ENCODE data around the gene MEIOSIN. TPM values are rescaled to one million over a fixed set of nuclear protein-coding genes. Genes with fewer than 3 reads are reported as not detected.

The MEIOSIN gene
- total and polyA plus RNA-seq, 2 donors from 2014 or later = not detected

DNA sequence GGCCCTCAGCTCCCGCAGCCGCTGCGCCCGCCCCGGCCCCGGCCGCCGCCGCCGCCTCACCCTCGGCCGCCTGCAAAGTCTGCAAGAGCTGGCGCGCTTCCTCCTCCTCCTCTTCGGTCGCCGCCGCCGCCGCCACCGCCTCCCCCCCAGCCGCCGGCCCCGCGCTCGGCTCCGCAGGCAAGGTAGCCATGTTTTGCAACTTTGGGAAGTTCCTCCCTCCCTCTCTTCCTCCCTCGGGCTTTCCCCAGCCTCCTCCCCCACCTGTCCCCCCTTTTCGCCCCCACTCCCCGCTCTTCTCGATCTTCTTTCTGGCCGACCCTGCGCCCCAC lies 35.4 kb downstream of the MEIOSIN start:
- FAIRE-seq = no peak
- Histone ChIP-seq H3K9ac (ENCODE audit: low read length in 3 of 3) (peak overlapping the region; percentile 75 to 84 (median 78)), H3K4me1 (ENCODE audit: control insufficient read depth in 2 of 3, insufficient read depth in 2 of 3, low read depth in 1 of 3, low read length in 3 of 3) (peaks cover 0 to 20% (median 12%) of the 10 kb centered on the region in 3 donors), H3K27me3 (ENCODE audit: control insufficient read depth, insufficient read depth, low read length) (no peaks in the 10 kb centered on the region), H3K36me3 (ENCODE audit: control insufficient read depth in 2 of 3, insufficient read depth in 3 of 3, low read length in 3 of 3) (peaks cover 0 to 2% (median 0%) of the 10 kb centered on the region in 3 donors), H3K4me3 (ENCODE audit: low read length in 3 of 3) (peak overlapping the region; percentile 82 to 86 (median 83)), H3K9me3 (ENCODE audit: control insufficient read depth in 2 of 3, insufficient read depth in 1 of 3, low read length in 3 of 3) (no peaks in the 10 kb centered on the region), H3K27ac (ENCODE audit: low read depth in 2 of 2, low read length in 2 of 2) (peak overlapping the region; percentile 97 to 99)
- DNase-seq = peak in 1 of 5 donors; percentile 88
- TF ChIP-seq, protein P1, sequence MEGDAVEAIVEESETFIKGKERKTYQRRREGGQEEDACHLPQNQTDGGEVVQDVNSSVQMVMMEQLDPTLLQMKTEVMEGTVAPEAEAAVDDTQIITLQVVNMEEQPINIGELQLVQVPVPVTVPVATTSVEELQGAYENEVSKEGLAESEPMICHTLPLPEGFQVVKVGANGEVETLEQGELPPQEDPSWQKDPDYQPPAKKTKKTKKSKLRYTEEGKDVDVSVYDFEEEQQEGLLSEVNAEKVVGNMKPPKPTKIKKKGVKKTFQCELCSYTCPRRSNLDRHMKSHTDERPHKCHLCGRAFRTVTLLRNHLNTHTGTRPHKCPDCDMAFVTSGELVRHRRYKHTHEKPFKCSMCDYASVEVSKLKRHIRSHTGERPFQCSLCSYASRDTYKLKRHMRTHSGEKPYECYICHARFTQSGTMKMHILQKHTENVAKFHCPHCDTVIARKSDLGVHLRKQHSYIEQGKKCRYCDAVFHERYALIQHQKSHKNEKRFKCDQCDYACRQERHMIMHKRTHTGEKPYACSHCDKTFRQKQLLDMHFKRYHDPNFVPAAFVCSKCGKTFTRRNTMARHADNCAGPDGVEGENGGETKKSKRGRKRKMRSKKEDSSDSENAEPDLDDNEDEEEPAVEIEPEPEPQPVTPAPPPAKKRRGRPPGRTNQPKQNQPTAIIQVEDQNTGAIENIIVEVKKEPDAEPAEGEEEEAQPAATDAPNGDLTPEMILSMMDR (IDR thresholded peaks at IDR 0.05; ENCODE audit: borderline replicate concordance, extremely low read depth, insufficient read depth) = no peak
- intact Hi-C loops (cut with DNase I) = no loop called here

DNA sequence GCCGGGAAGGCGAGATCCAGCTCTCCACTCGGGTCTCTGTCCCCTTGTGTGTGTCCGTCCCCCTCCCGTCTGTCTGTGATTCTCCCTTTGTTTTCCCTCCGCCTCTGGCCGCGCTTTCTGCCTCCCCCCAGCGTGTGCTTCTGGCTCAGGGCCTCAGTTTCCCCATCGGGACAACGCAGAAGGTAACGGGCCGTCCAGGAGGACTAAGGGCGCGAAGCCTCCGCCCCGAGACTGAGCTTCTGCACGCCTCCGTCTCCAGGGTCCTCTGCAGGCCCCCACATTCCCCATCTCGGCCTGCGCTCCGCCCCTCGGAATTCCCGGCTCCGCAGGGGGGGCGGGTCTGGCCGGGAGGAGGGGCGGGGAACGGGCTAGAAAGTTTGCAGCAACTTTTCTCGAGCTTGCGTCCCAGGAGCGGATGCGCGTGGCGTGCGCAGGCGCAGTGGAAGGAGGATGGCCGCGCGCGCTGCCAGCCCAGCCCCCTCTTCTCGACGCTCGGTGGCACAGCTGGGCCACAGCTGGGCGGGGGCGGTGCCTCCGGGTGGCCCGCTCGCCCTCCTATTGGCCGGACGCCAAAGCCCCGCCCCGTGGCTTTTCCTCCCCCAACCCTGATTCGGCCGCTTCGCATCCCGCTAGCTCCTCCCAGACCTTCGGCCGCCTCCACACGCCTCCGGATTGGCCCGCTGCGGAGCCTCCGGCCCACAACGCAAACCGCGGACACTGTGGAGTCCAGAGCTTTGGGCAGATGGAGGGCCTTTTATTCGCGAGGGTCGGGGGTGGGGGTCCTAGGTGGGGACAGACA lies 35.9 kb downstream of the MEIOSIN start, which contains the start of gene SIX5:
Gene SIX5, minus strand, starts transcription at position 269 of the 799 bp plus-strand sequence. CDS start 408 bp downstream, outside the sequence.
- peaks cover 0 to 15% (median 12%) of the 10 kb centered on the region in 3 donors for H3K4me1 ChIP-seq (ENCODE audit: control insufficient read depth in 2 of 3, insufficient read depth in 2 of 3, low read depth in 1 of 3, low read length in 3 of 3)
- intact Hi-C loops (cut with DNase I) = no loop called here
- H3K4me3 ChIP-seq (ENCODE audit: low read length in 3 of 3) = peak within 1 kb of the TSS; percentile 82 to 86 (median 83)
- no peaks in the 10 kb centered on the region for H3K27me3 ChIP-seq (ENCODE audit: control insufficient read depth, insufficient read depth, low read length)
- H3K9ac ChIP-seq (ENCODE audit: low read length in 3 of 3) = peak within 1 kb of the TSS; percentile 75 to 86 (median 80)
- TF ChIP-seq, protein P1 (IDR thresholded peaks at IDR 0.05; ENCODE audit: borderline replicate concordance, extremely low read depth, insufficient read depth) = no peak
- DNase-seq (peak; percentile 99 to 100 (median 99)), FAIRE-seq (no peak)
- peak within 1 kb of the TSS; percentile 97 to 99 for H3K27ac ChIP-seq (ENCODE audit: low read depth in 2 of 2, low read length in 2 of 2)
- H3K9me3 ChIP-seq (ENCODE audit: control insufficient read depth in 2 of 3, insufficient read depth in 1 of 3, low read length in 3 of 3) = no peaks in the 10 kb centered on the region
- peaks cover 0 to 2% (median 0%) of the 10 kb centered on the region in 3 donors for H3K36me3 ChIP-seq (ENCODE audit: control insufficient read depth in 2 of 3, insufficient read depth in 3 of 3, low read length in 3 of 3)

DNA sequence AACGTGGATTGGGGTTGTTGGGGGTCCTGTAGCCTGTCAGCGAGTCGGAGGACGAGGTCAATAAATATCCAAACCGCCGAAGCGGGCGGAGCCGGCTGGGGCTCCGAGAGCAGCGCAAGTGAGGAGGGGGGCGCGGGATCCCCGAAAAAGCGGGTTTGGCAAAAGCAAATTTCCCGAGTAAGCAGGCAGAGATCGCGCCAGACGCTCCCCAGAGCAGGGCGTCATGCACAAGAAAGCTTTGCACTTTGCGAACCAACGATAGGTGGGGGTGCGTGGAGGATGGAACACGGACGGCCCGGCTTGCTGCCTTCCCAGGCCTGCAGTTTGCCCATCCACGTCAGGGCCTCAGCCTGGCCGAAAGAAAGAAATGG lies 36.6 kb downstream of the MEIOSIN start:
- Histone ChIP-seq H3K4me1 (ENCODE audit: control insufficient read depth in 2 of 3, insufficient read depth in 2 of 3, low read depth in 1 of 3, low read length in 3 of 3) (peaks cover 0 to 17% (median 12%) of the 10 kb centered on the region in 3 donors), H3K27ac (ENCODE audit: low read depth in 2 of 2, low read length in 2 of 2) (peak overlapping the region; percentile 92 to 94), H3K9me3 (ENCODE audit: control insufficient read depth in 2 of 3, insufficient read depth in 1 of 3, low read length in 3 of 3) (no peaks in the 10 kb centered on the region), H3K4me3 (ENCODE audit: low read length in 3 of 3) (peak overlapping the region; percentile 40 to 69 (median 58)), H3K36me3 (ENCODE audit: control insufficient read depth in 2 of 3, insufficient read depth in 3 of 3, low read length in 3 of 3) (peaks cover 0 to 2% (median 0%) of the 10 kb centered on the region in 3 donors), H3K27me3 (ENCODE audit: control insufficient read depth, insufficient read depth, low read length) (no peaks in the 10 kb centered on the region), H3K9ac (ENCODE audit: low read length in 3 of 3) (peak overlapping the region in 2 of 3 donors; percentile 12 to 40)
- TF ChIP-seq, protein P1 (IDR thresholded peaks at IDR 0.05; ENCODE audit: borderline replicate concordance, extremely low read depth, insufficient read depth) = no peak
- no peak for FAIRE-seq
- peak in 2 of 5 donors; percentile 89 to 92 for DNase-seq
- intact Hi-C loops (cut with DNase I) = no loop called here
